ENCODE results near the gene ZBTB7B. TPM values are rescaled to one million over a fixed set of nuclear protein-coding genes. Genes with fewer than 3 reads are reported as not detected.

Gene ZBTB7B
- 14.2 and 16.3 TPM in 2 replicates for total RNA-seq (2014; rRNA removed; shearing (Covaris generic))
- total RNA-seq (2022), result 22.2 and 23.2 TPM in 2 replicates
- percentile 47 among the genes with signal in this experiment for Bru-seq, nascent RNA
- percentile 50 among the genes with signal in this experiment for BruChase-seq, experiment 1, labeled RNA remaining after a 6-hour chase
- percentile 51 among the genes with signal in this experiment for BruChase-seq, experiment 2, labeled RNA remaining after a 2-hour chase
- long read RNA-seq, partial matches to known transcripts, result 0 of 6 reads
- long read RNA-seq, other reads (novel, unspliced or antisense), result 3 of 6 reads

GRCh38 chr1:155002464-155003226, at the start of gene ZBTB7B:
Gene ZBTB7B (plus strand): TSS chr1:155002802. CDS start chr1:155014661, 11,859 bp downstream.
- Histone ChIP-seq H3K27ac (ENCODE audit: low read depth, low read length, poor library complexity, severe bottlenecking) (peak within 1 kb of the TSS; percentile 92), H3K4me2 (ENCODE audit: low read length) (peak within 1 kb of the TSS; percentile 94), H2AFZ (ENCODE audit: low read length) (peak within 1 kb of the TSS; percentile 23; the same call in 1 of the 2 replicates), H4K20me1 (ENCODE audit: insufficient read depth, low read length) (no peaks in the 10 kb centered on the region), H3K4me1 (ENCODE audit: insufficient read depth, low read length, poor library complexity, severe bottlenecking) (peaks cover 69% of the 10 kb centered on the region), H3K4me3 (ENCODE audit: low read depth, low read length, poor library complexity, severe bottlenecking) (peak within 1 kb of the TSS; percentile 87), H3K79me2 (ENCODE audit: insufficient read depth, low read depth, low read length) (peaks cover 10% of the 10 kb centered on the region; the same call in 1 of the 2 replicates), H3K36me3 (ENCODE audit: insufficient read depth, low read length) (no peaks in the 10 kb centered on the region), H3K9me2 (ENCODE audit: insufficient read depth, low read length) (no peaks in the 10 kb centered on the region), H3K9me3 (ENCODE audit: low read length) (no peaks in the 10 kb centered on the region)
- POLR2A ChIA-PET, result interaction anchor here (0.5 to 2.0 kb wide), 2 partner anchors 14 to 572 kb away, joined by 3 to 10 read pairs; no protein-coding TSS in a partner anchor
- no TSS peak for BruUV-seq (replicated peaks)
- intact Hi-C loops (cut with micrococcal nuclease; ENCODE audit: unreplicated experiment), result loop anchor here (1.0 to 5.0 kb wide), 3 partner anchors 15 to 140 kb away; no protein-coding TSS in a partner anchor
- TF ChIP-seq CTCF (conservative IDR thresholded peaks at IDR 0.05; ENCODE audit: low read length), result no peak
- no peak for TF ChIP-seq EZH2phosphoT487 (IDR thresholded peaks at IDR 0.05; ENCODE audit: borderline replicate concordance, low read depth, low read length)
- CTCF ChIA-PET (ENCODE audit: unreplicated experiment), result interaction anchor here (1.7 kb wide), 1 partner anchor 15 kb away, joined by 5 read pairs; no protein-coding TSS in a partner anchor
- no peak for DNase-seq (ENCODE audit: low spot score)

- Histone ChIP-seq H3K4me1 (ENCODE audit: insufficient read depth, low read length, poor library complexity, severe bottlenecking) (peaks cover 73% of the 10 kb centered on the region), H2AFZ (ENCODE audit: low read length) (no peak overlapping the region), H3K9me3 (ENCODE audit: low read length) (no peaks in the 10 kb centered on the region), H3K9me2 (ENCODE audit: insufficient read depth, low read length) (no peaks in the 10 kb centered on the region), H3K4me3 (ENCODE audit: low read depth, low read length, poor library complexity, severe bottlenecking) (peak overlapping the region; percentile 72), H3K27ac (ENCODE audit: low read depth, low read length, poor library complexity, severe bottlenecking) (peak overlapping the region; percentile 87), H3K79me2 (ENCODE audit: insufficient read depth, low read depth, low read length) (peaks cover 26% of the 10 kb centered on the region; the same call in 1 of the 2 replicates), H4K20me1 (ENCODE audit: insufficient read depth, low read length) (no peaks in the 10 kb centered on the region), H3K36me3 (ENCODE audit: insufficient read depth, low read length) (peaks cover 27% of the 10 kb centered on the region), H3K4me2 (ENCODE audit: low read length) (peak overlapping the region; percentile 85)
- TF ChIP-seq EZH2phosphoT487 (IDR thresholded peaks at IDR 0.05; ENCODE audit: borderline replicate concordance, low read depth, low read length), result no peak
- TF ChIP-seq CTCF (conservative IDR thresholded peaks at IDR 0.05; ENCODE audit: low read length), result no peak
- POLR2A ChIA-PET, result interaction anchor here (1.0 to 1.1 kb wide), 2 partner anchors 16 to 17 kb away, joined by 3 to 6 read pairs; partner anchors contain the start of gene PMVK
- no peak for DNase-seq (ENCODE audit: low spot score)
- CTCF ChIA-PET (ENCODE audit: unreplicated experiment), result interaction anchor here (0.9 to 3.4 kb wide), 2 partner anchors 9 to 104 kb away, joined by 3 to 13 read pairs; no protein-coding TSS in a partner anchor
- no TSS peak for BruUV-seq (replicated peaks)
- intact Hi-C loops (cut with micrococcal nuclease; ENCODE audit: unreplicated experiment), result no loop called here
Observed at GRCh38 chr1:154953611-154954038, 49.0 kb upstream of the ZBTB7B start.

All from OCI-LY7 (cell line).